HCT116 (cell line): ENCODE measurements around the gene OASL. TPM values are rescaled to one million over a fixed set of nuclear protein-coding genes. Genes with fewer than 3 reads are reported as not detected.

ENCODE experiments used
- ATAC-seq: fragments of 200-7000 bp; cut with Tn5 transposase; 2 replicates; pipeline ENCODE4 v1.9.1; 2020; ENCODE audit warnings: mild to moderate bottlenecking, moderate library complexity
- BruUV-seq: library from RNA; stranded (reverse); fragments of 400-500 nt; replicated peaks from 2 replicates; lab custom pipeline; 2021; lab: Mats Ljungman, UMichigan
- CTCF ChIA-PET: fragments of 300-600 bp; sonication (Branson Sonifier 250); formaldehyde crosslinking; loops from one replicate; lab custom pipeline; 2021; ENCODE audit warnings: antibody characterized with exemption; lab: Charles Lee
- POLR2A ChIA-PET: fragments of 300-600, 350-600 bp; sonication (Branson Sonifier 250); formaldehyde crosslinking; loops from one replicate; lab custom pipeline; 2021; ENCODE audit warnings: antibody characterized with exemption; lab: Charles Lee
- RAD21 ChIA-PET, 2 experiments: fragments of 300-600 bp; sonication (Branson Sonifier 250); formaldehyde crosslinking; loops; one replicate each; lab custom pipeline; 2023; ENCODE audit warnings: low total read pairs in 2 of 2; ENCODE audit not compliant: uncharacterized antibody in 2 of 2, unreplicated experiment in 2 of 2, low non-redundant PET in 1 of 2; lab: Charles Lee
- DNase-seq: peaks from one replicate; pipeline ENCODE4 v3.0.0-alpha.2; 2010; ENCODE audit warnings: low read depth, low spot score
- H2AFZ ChIP-seq: fragments of 200-600 bp; shearing (Covaris generic), sonication (generic); 2 replicates; pipeline ENCODE4 v1.6.1; 2017; ENCODE audit warnings: low read depth, mixed run types, mixed read lengths, antibody characterized with exemption, low read length; ENCODE audit not compliant: poor library complexity, severe bottlenecking
- H3K27ac ChIP-seq: 2 replicates; pipeline ENCODE4 v1.5.1; 2012; ENCODE audit warnings: low read depth, low read length
- H3K27me3 ChIP-seq: fragments of 200-600 bp; sonication (generic); 2 replicates; pipeline ENCODE4 v1.6.1; 2016; ENCODE audit warnings: mixed run types, low read length, mixed read lengths; ENCODE audit not compliant: insufficient read depth
- H3K36me3 ChIP-seq, 2 experiments: fragments of 200-500 bp in 1 of 2; fragments of 200-600 bp in 1 of 2; sonication (Bioruptor generic) in 1 of 2; sonication (generic) in 1 of 2; 2 replicates each; pipeline versions ENCODE4 v1.5.1 to v1.6.1; 2014 to 2016; ENCODE audit warnings: low read length in 2 of 2, inconsistent platforms in 1 of 2, mixed read lengths in 1 of 2, mixed run types in 1 of 2; ENCODE audit not compliant: insufficient read depth in 2 of 2, control insufficient read depth in 1 of 2
- H3K4me1 ChIP-seq, 2 experiments: fragments of 200-600 bp in 1 of 2; sonication (generic) in 1 of 2; 2 replicates each; pipeline versions ENCODE4 v1.5.1 to v1.6.1; 2012 to 2017; ENCODE audit warnings: low read length in 2 of 2, inconsistent platforms in 1 of 2, mild to moderate bottlenecking in 1 of 2, mixed read lengths in 1 of 2, mixed run types in 1 of 2, moderate library complexity in 1 of 2; ENCODE audit not compliant: insufficient read depth in 2 of 2, control insufficient read depth in 1 of 2
- H3K4me2 ChIP-seq: fragments of 200-600 bp; sonication (generic); 2 replicates; pipeline ENCODE4 v1.6.1; 2017; ENCODE audit warnings: mixed run types, low read length, mixed read lengths
- H3K4me3 ChIP-seq, 2 experiments: fragments of 200-600 bp in 1 of 2; sonication (generic) in 1 of 2; replicated peaks in 1 of 2; 2 replicates each; pipeline ENCODE4 v1.5.1; 2011 to 2016; ENCODE audit warnings: low read length in 2 of 2, control low read depth in 1 of 2, low read depth in 1 of 2, mild to moderate bottlenecking in 1 of 2, mixed read lengths in 1 of 2, mixed run types in 1 of 2
- H3K79me2 ChIP-seq: fragments of 200-600 bp; sonication (generic); 2 replicates; pipeline ENCODE4 v1.6.1; 2017; ENCODE audit warnings: mild to moderate bottlenecking, mixed run types, low read length, moderate library complexity, mixed read lengths; ENCODE audit not compliant: insufficient read depth
- H3K9ac ChIP-seq: fragments of 200-600 bp; sonication (generic); 2 replicates; pipeline ENCODE4 v1.6.1; 2016; ENCODE audit warnings: low read length, mixed read lengths
- H3K9me2 ChIP-seq: fragments of 200-600 bp; sonication (generic), shearing (Covaris generic); 2 replicates; pipeline ENCODE4 v1.6.1; 2017; ENCODE audit warnings: mixed run types, mild to moderate bottlenecking, moderate library complexity; ENCODE audit not compliant: insufficient read depth
- H3K9me3 ChIP-seq, 2 experiments: fragments of 200-500 bp in 1 of 2; fragments of 200-600 bp in 1 of 2; sonication (Bioruptor generic) in 1 of 2; sonication (generic) in 1 of 2; 2 replicates each; pipeline ENCODE4 v1.6.1; 2014 to 2017; ENCODE audit warnings: low read length in 2 of 2, mixed read lengths in 2 of 2, inconsistent platforms in 1 of 2, low read depth in 1 of 2, mild to moderate bottlenecking in 1 of 2, mixed run types in 1 of 2, moderate library complexity in 1 of 2; ENCODE audit not compliant: control insufficient read depth in 1 of 2, insufficient read depth in 1 of 2
- H4K20me1 ChIP-seq: fragments of 200-600 bp; sonication (generic), shearing (Covaris generic); 2 replicates; pipeline ENCODE4 v1.6.1; 2017; ENCODE audit warnings: mixed run types, mild to moderate bottlenecking, moderate library complexity; ENCODE audit not compliant: insufficient read depth
- CBX3 ChIP-seq: IDR thresholded peaks from 2 replicates; pipeline ENCODE4 v1.6.1; 2012; ENCODE audit warnings: low read depth
- EGR1 ChIP-seq: IDR thresholded peaks from 2 replicates; pipeline ENCODE4 v1.6.1; 2012; ENCODE audit warnings: low read depth
- ELF1 ChIP-seq: IDR thresholded peaks from 2 replicates; pipeline ENCODE4 v1.6.1; 2012; ENCODE audit warnings: low read depth, borderline replicate concordance
- EZH2 ChIP-seq: fragments of 200-600 bp; sonication (generic); IDR thresholded peaks from 2 replicates; pipeline ENCODE4 v1.6.1; 2017; ENCODE audit warnings: antibody characterized with exemption, mixed run types
- EZH2phosphoT487 ChIP-seq: fragments of 200-600 bp; IDR thresholded peaks from 2 replicates; pipeline ENCODE4 v1.6.1; 2018; ENCODE audit warnings: antibody characterized with exemption, borderline replicate concordance
- FOSL1 ChIP-seq: IDR thresholded peaks from 2 replicates; pipeline ENCODE4 v1.6.1; 2012; ENCODE audit warnings: low read depth
- JUND ChIP-seq: IDR thresholded peaks from 2 replicates; pipeline ENCODE4 v1.6.1; 2012
- POLR2AphosphoS5 ChIP-seq: IDR thresholded peaks from 2 replicates; pipeline ENCODE4 v1.6.1; 2011; ENCODE audit warnings: mild to moderate bottlenecking, low read depth, low read length, moderate library complexity
- SIN3A ChIP-seq: IDR thresholded peaks from 2 replicates; pipeline ENCODE4 v1.6.1; 2012; ENCODE audit warnings: low read depth
- SRF ChIP-seq: IDR thresholded peaks from 2 replicates; pipeline ENCODE4 v1.6.1; 2012; ENCODE audit warnings: low read depth
- ZFX ChIP-seq: fragments of 450-650 bp; IDR thresholded peaks from 2 replicates; pipeline ENCODE4 v1.6.1; 2017
- ZNF274 ChIP-seq: fragments of 200-500 bp; sonication (Bioruptor generic); IDR thresholded peaks from 2 replicates; pipeline ENCODE4 v1.6.1; 2014; ENCODE audit warnings: mild to moderate bottlenecking, low read depth, low read length, inconsistent platforms
- intact Hi-C: fragments of 100-400 bp; cut with micrococcal nuclease; formaldehyde crosslinking; loops from 2 replicates; pipeline ENCODE4 v1.10.0; 2022
- total RNA-seq: library from RNA; stranded (reverse); gene quantifications from one replicate; pipeline ENCODE4 v1.2.1, GENCODE V29; 2021; ENCODE audit not compliant: unreplicated experiment
- TF ChIP-seq, protein P1 (sequence below): IDR thresholded peaks from 2 replicates; pipeline ENCODE4 v1.6.1; 2012
- TF ChIP-seq, protein P2 (sequence below): IDR thresholded peaks from 2 replicates; pipeline ENCODE4 v1.6.1; 2011; ENCODE audit warnings: mild to moderate bottlenecking, low read length, moderate library complexity; ENCODE audit not compliant: insufficient replicate concordance; ENCODE audit errors: extremely low read depth
- TF ChIP-seq, protein P3 (sequence below): IDR thresholded peaks from 2 replicates; pipeline ENCODE4 v1.6.1; 2012; ENCODE audit warnings: low read depth

The OASL gene
- total RNA-seq, 1 experiment from 2014 or later: 4.1 TPM

DNA sequence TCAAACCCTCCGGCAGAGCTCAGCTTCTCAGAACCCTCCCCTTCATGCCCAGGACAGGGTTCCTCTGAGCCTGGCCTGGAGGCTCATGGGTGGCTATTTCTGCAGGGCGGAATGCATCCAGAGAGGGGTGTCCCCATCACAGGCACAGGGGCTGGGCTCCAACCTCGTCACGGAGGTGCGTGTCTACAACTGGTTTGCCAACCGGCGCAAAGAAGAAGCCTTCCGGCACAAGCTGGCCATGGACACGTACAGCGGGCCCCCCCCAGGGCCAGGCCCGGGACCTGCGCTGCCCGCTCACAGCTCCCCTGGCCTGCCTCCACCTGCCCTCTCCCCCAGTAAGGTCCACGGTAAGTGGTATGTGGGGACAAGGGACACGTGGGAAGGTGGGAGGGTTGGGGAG is 45.0 kb downstream of the OASL start:
- RAD21 ChIA-PET: no interaction called here
- BruUV-seq: no TSS peak
- POLR2A ChIA-PET: no interaction called here
- no peaks in the 10 kb centered on the region for H3K36me3 ChIP-seq
- no peak overlapping the region for H3K9ac ChIP-seq
- CTCF ChIA-PET: no interaction called here
- no peaks in the 10 kb centered on the region for H4K20me1 ChIP-seq
- no peak overlapping the region for H3K27ac ChIP-seq
- intact Hi-C loops: no loop called here
- H3K4me3 ChIP-seq: no peak overlapping the region
- H3K9me3 ChIP-seq: no peaks in the 10 kb centered on the region
- H2AFZ ChIP-seq: no peak overlapping the region
- no peaks in the 10 kb centered on the region for H3K27me3 ChIP-seq
- TF ChIP-seq ZFX: no peak
- TF ChIP-seq ELF1: no peak
- TF ChIP-seq, protein P1, sequence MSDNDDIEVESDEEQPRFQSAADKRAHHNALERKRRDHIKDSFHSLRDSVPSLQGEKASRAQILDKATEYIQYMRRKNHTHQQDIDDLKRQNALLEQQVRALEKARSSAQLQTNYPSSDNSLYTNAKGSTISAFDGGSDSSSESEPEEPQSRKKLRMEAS: no peak
- no peak for TF ChIP-seq JUND
- TF ChIP-seq EGR1: no peak
- TF ChIP-seq, protein P2, sequence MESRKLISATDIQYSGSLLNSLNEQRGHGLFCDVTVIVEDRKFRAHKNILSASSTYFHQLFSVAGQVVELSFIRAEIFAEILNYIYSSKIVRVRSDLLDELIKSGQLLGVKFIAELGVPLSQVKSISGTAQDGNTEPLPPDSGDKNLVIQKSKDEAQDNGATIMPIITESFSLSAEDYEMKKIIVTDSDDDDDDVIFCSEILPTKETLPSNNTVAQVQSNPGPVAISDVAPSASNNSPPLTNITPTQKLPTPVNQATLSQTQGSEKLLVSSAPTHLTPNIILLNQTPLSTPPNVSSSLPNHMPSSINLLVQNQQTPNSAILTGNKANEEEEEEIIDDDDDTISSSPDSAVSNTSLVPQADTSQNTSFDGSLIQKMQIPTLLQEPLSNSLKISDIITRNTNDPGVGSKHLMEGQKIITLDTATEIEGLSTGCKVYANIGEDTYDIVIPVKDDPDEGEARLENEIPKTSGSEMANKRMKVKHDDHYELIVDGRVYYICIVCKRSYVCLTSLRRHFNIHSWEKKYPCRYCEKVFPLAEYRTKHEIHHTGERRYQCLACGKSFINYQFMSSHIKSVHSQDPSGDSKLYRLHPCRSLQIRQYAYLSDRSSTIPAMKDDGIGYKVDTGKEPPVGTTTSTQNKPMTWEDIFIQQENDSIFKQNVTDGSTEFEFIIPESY: no peak
- no peak for TF ChIP-seq EZH2
- TF ChIP-seq CBX3: no peak
- TF ChIP-seq EZH2phosphoT487: no peak
- no peak for TF ChIP-seq SRF
- TF ChIP-seq SIN3A: no peak
- no peak for TF ChIP-seq POLR2AphosphoS5
- TF ChIP-seq, protein P3, sequence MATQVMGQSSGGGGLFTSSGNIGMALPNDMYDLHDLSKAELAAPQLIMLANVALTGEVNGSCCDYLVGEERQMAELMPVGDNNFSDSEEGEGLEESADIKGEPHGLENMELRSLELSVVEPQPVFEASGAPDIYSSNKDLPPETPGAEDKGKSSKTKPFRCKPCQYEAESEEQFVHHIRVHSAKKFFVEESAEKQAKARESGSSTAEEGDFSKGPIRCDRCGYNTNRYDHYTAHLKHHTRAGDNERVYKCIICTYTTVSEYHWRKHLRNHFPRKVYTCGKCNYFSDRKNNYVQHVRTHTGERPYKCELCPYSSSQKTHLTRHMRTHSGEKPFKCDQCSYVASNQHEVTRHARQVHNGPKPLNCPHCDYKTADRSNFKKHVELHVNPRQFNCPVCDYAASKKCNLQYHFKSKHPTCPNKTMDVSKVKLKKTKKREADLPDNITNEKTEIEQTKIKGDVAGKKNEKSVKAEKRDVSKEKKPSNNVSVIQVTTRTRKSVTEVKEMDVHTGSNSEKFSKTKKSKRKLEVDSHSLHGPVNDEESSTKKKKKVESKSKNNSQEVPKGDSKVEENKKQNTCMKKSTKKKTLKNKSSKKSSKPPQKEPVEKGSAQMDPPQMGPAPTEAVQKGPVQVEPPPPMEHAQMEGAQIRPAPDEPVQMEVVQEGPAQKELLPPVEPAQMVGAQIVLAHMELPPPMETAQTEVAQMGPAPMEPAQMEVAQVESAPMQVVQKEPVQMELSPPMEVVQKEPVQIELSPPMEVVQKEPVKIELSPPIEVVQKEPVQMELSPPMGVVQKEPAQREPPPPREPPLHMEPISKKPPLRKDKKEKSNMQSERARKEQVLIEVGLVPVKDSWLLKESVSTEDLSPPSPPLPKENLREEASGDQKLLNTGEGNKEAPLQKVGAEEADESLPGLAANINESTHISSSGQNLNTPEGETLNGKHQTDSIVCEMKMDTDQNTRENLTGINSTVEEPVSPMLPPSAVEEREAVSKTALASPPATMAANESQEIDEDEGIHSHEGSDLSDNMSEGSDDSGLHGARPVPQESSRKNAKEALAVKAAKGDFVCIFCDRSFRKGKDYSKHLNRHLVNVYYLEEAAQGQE: no peak
- no peak for TF ChIP-seq ZNF274
- TF ChIP-seq FOSL1: no peak
- TF ChIP-seq, all 23 proteins: peak for 0
- no peak overlapping the region for H3K4me2 ChIP-seq
- no peaks in the 10 kb centered on the region for H3K9me2 ChIP-seq
- H3K4me1 ChIP-seq: no peaks in the 10 kb centered on the region
- H3K79me2 ChIP-seq: no peaks in the 10 kb centered on the region
- ATAC-seq (no peak), DNase-seq (no peak)
